ENCODE measurements around the gene KIFC1. TPM values are rescaled to one million over a fixed set of nuclear protein-coding genes. Genes with fewer than 3 reads are reported as not detected.

KIFC1 gene
- total and polyA plus RNA-seq, 9 of the 15 experiments (the other 6 are each of a cell fraction or from before 2014, with no cell fraction given), result 1.3 to 95.2 (median 76.9) TPM

DNA sequence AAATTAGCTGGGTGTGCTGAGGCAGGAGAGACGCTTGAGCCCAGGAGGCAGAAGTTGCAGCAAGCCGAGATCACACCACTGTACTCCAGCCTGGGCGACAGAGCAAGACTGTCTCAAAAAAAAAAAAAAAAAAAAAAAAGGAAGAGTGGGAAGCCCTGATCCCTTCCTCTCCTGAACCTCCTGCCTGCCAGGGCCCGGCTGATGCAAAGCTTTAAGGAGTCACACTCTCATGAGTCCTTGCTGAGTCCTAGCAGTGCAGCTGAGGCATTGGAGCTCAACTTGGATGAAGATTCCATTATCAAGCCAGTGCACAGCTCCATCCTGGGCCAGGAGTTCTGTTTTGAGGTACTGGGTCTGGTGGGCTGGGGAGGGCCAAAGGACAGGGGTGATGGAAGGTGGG, 43.3 kb downstream of the KIFC1 start:
- Histone ChIP-seq H3K4me1 (replicated peaks in 1 of 2; ENCODE audit: control insufficient read depth in 2 of 2, insufficient read depth in 2 of 2, low read length in 2 of 2) (peaks cover 25 to 35% of the 10 kb centered on the region in 2 experiments), H3K79me2 (ENCODE audit: control insufficient read depth, insufficient read depth, low read length) (peaks cover 13% of the 10 kb centered on the region; the same call in 1 of the 3 replicates), H3K4me2 (ENCODE audit: insufficient read depth, low read length) (no peak overlapping the region), H3K27ac (ENCODE audit: extremely low read depth, low read depth, low read length) (no peak overlapping the region), H3K36me3 (ENCODE audit: control insufficient read depth, insufficient read depth, low read length) (peaks cover 39% of the 10 kb centered on the region), H3K9me3 (replicated peaks; ENCODE audit: control insufficient read depth, insufficient read depth, low read depth, low read length) (no peaks in the 10 kb centered on the region), H3K9me1 (ENCODE audit: control insufficient read depth, insufficient read depth, low read length) (no peaks in the 10 kb centered on the region), H2AFZ (ENCODE audit: low read depth, low read length) (no peak overlapping the region), H3K9ac (ENCODE audit: insufficient read depth in 1 of 2, low read depth in 2 of 2, low read length in 2 of 2) (no peak overlapping the region; a peak in 1 of 4 replicates), H3K27me3 (ENCODE audit: control insufficient read depth in 2 of 2, insufficient read depth in 2 of 2, low read length in 2 of 2) (no peaks in the 10 kb centered on the region), H3K4me3 (no peak overlapping the region), H4K20me1 (replicated peaks; ENCODE audit: control insufficient read depth, insufficient read depth, low read length) (no peaks in the 10 kb centered on the region; the same call in 1 of the 2 replicates)
- DNase-seq (ENCODE audit: extremely low read depth in 1 of 4, low spot score in 3 of 4), result no peak
- in situ Hi-C loops (cut with MboI) (no loop called here), intact Hi-C loops (cut with micrococcal nuclease) (no loop called here)
- no peak for FAIRE-seq
- no peak for TF ChIP-seq CHD1 (IDR thresholded peaks at IDR 0.05; ENCODE audit: low read length)
- CTCF ChIA-PET (ENCODE audit: low intra/inter-chr PET ratio), result interaction anchor here (0.6 to 0.7 kb wide), 2 partner anchors 8 to 1640 kb away, joined by 3 read pairs; no protein-coding TSS in a partner anchor
- WGBS (ENCODE audit: insufficient coverage, low coverage, missing lambda C conversion rate), result 81% methylated on average over 4 of the region's 4 CpGs
- ATAC-seq, result no peak
- BruUV-seq (replicated peaks), result no TSS peak
- POLR2A ChIA-PET, result interaction anchor here (3.3 kb wide), 1 partner anchor 9 kb away, joined by 13 read pairs; no protein-coding TSS in a partner anchor

DNA sequence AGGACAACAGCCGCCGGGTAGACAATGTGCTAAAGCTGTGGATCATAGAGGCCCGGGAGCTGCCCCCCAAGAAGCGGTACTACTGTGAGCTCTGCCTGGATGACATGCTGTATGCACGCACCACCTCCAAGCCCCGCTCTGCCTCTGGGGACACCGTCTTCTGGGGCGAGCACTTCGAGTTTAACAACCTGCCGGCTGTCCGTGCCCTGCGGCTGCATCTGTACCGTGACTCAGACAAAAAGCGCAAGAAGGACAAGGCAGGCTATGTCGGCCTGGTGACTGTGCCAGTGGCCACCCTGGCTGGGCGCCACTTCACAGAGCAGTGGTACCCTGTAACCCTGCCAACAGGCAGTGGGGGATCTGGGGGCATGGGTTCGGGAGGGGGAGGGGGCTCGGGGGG, 46.0 kb downstream of the KIFC1 start:
- no peak for TF ChIP-seq JUNB (CRISPR knock-in tag; conservative IDR thresholded peaks at IDR 0.05)
- 0 out of 2 replicates have a peak, but pooled peaks have one; percentile 27 for TF ChIP-seq POLR2G (IDR thresholded peaks at IDR 0.05; ENCODE audit: low read depth, low read length)
- no peak for TF ChIP-seq ZNF174 (CRISPR knock-in tag; IDR thresholded peaks at IDR 0.05)
- no peak for TF ChIP-seq PYGO2 (tag; IDR thresholded peaks at IDR 0.05)
- TF ChIP-seq CBX1 (IDR thresholded peaks at IDR 0.05; ENCODE audit: low read depth), result no peak
- no peak for TF ChIP-seq CREB1 (IDR thresholded peaks at IDR 0.05)
- TF ChIP-seq CREB1 (CRISPR knock-in tag; IDR thresholded peaks at IDR 0.05), result no peak
- TF ChIP-seq SRSF7 (optimal IDR thresholded peaks at IDR 0.05; ENCODE audit: low read depth, low read length), result no peak
- H3K36me3 ChIP-seq (ENCODE audit: control insufficient read depth, insufficient read depth, low read length), result peaks cover 57% of the 10 kb centered on the region
- in situ Hi-C loops (cut with MboI), result no loop called here
- no peaks in the 10 kb centered on the region for H3K79me2 ChIP-seq (ENCODE audit: control insufficient read depth, insufficient read depth, low read length)
- H3K4me3 ChIP-seq, result no peak overlapping the region
- POLR2A ChIA-PET, result interaction anchor here (0.5 to 3.3 kb wide), 4 partner anchors 10 to 172 kb away, joined by 3 to 13 read pairs (median 4); no protein-coding TSS in a partner anchor
- no peak overlapping the region for H3K27ac ChIP-seq (ENCODE audit: extremely low read depth, low read depth, low read length)
- no peak overlapping the region for H3K4me2 ChIP-seq (ENCODE audit: insufficient read depth, low read length)
- H3K27me3 ChIP-seq (ENCODE audit: control insufficient read depth in 2 of 2, insufficient read depth in 2 of 2, low read length in 2 of 2), result no peaks in the 10 kb centered on the region
- no peaks in the 10 kb centered on the region for H3K9me3 ChIP-seq (replicated peaks; ENCODE audit: control insufficient read depth, insufficient read depth, low read depth, low read length)
- FAIRE-seq (no peak), ATAC-seq (no peak), DNase-seq (ENCODE audit: extremely low read depth in 1 of 4, low spot score in 3 of 4) (no peak)
- 91% methylated on average over 17 of the region's 18 CpGs for WGBS (ENCODE audit: insufficient coverage, low coverage, missing lambda C conversion rate)
- H3K9me1 ChIP-seq (ENCODE audit: control insufficient read depth, insufficient read depth, low read length), result no peaks in the 10 kb centered on the region
- BruUV-seq (replicated peaks), result no TSS peak
- H3K4me1 ChIP-seq (replicated peaks in 1 of 2; ENCODE audit: control insufficient read depth in 2 of 2, insufficient read depth in 2 of 2, low read length in 2 of 2), result peaks cover 23 to 36% of the 10 kb centered on the region in 2 experiments
- CTCF ChIA-PET (ENCODE audit: low intra/inter-chr PET ratio), result no interaction called here
- no peaks in the 10 kb centered on the region; the same call in 1 of the 2 replicates for H4K20me1 ChIP-seq (replicated peaks; ENCODE audit: control insufficient read depth, insufficient read depth, low read length)
- H3K9ac ChIP-seq (ENCODE audit: insufficient read depth in 1 of 2, low read depth in 2 of 2, low read length in 2 of 2), result peak overlapping the region in 1 of 2 experiments; percentile 43; a peak in 1 of 4 replicates
- intact Hi-C loops (cut with micrococcal nuclease), result no loop called here
- H2AFZ ChIP-seq (ENCODE audit: low read depth, low read length), result no peak overlapping the region
